Suprapubic skin (tissue), 4 donors: ENCODE data around the gene NCLN. TPM values are rescaled to one million over a fixed set of nuclear protein-coding genes. Genes with fewer than 3 reads are reported as not detected.

Experiments
- DNase-seq, 2 donors: peaks; one replicate each; pipeline ENCODE4 v3.0.0-alpha.2; 2019; ENCODE audit warnings: low spot score in 2 of 2
- H3K27ac ChIP-seq: fragments of 200-600 bp; sonication (generic); one replicate; pipeline ENCODE4 v1.5.1; 2019
- H3K27me3 ChIP-seq: fragments of 200-600 bp; sonication (generic); one replicate; pipeline ENCODE4 v1.5.1; 2019
- H3K36me3 ChIP-seq: fragments of 200-600 bp; sonication (generic); one replicate; pipeline ENCODE4 v1.5.1; 2019
- H3K4me1 ChIP-seq: fragments of 200-600 bp; sonication (generic); one replicate; pipeline ENCODE4 v1.5.1; 2019
- H3K4me3 ChIP-seq: fragments of 200-600 bp; sonication (generic); one replicate; pipeline ENCODE4 v1.5.1; 2019; ENCODE audit warnings: mild to moderate bottlenecking
- H3K9me3 ChIP-seq: fragments of 200-600 bp; sonication (generic); one replicate; pipeline ENCODE4 v1.5.1; 2019
- EP300 ChIP-seq: sonication (generic); formaldehyde crosslinking; IDR thresholded peaks from one replicate; pipeline ENCODE4 v1.6.1; 2017; ENCODE audit warnings: antibody characterized with exemption
- POLR2A ChIP-seq, 2 donors: fragments of 450-650 bp; IDR thresholded peaks; one replicate each; pipeline ENCODE4 v1.6.1; 2017; ENCODE audit warnings: antibody characterized with exemption in 2 of 2, mild to moderate bottlenecking in 2 of 2, moderate library complexity in 2 of 2
- POLR2AphosphoS5 ChIP-seq, 3 donors: sonication (generic); formaldehyde crosslinking; IDR thresholded peaks; one replicate each; pipeline ENCODE4 v1.6.1; 2017; ENCODE audit warnings: antibody characterized with exemption in 3 of 3
- WGBS: methylation state at CpG from one replicate; pipeline ENCODE4 v1.1.5; 2018; 5-methylcytosine and 5-hydroxymethylcytosine counted together
- total RNA-seq, 4 donors: library from RNA; depleted of rRNA; stranded (reverse); fragments of >200 nt; gene quantifications; one replicate each; pipeline ENCODE4 v1.1.0, GENCODE V29; 2016
- TF ChIP-seq, protein P1 (sequence below), 2 donors: fragments of 200-600 bp in 1 of 2; fragments of 450-650 bp in 1 of 2; sonication (generic) in 1 of 2; IDR thresholded peaks; one replicate each; pipeline ENCODE4 v1.5.1; 2016 to 2019; ENCODE audit warnings: antibody characterized with exemption in 2 of 2, mild to moderate bottlenecking in 1 of 2, moderate library complexity in 1 of 2

The NCLN gene
- total RNA-seq: 10 to 100 TPM; 31.1 to 66.7 (median 35.0) TPM

DNA sequence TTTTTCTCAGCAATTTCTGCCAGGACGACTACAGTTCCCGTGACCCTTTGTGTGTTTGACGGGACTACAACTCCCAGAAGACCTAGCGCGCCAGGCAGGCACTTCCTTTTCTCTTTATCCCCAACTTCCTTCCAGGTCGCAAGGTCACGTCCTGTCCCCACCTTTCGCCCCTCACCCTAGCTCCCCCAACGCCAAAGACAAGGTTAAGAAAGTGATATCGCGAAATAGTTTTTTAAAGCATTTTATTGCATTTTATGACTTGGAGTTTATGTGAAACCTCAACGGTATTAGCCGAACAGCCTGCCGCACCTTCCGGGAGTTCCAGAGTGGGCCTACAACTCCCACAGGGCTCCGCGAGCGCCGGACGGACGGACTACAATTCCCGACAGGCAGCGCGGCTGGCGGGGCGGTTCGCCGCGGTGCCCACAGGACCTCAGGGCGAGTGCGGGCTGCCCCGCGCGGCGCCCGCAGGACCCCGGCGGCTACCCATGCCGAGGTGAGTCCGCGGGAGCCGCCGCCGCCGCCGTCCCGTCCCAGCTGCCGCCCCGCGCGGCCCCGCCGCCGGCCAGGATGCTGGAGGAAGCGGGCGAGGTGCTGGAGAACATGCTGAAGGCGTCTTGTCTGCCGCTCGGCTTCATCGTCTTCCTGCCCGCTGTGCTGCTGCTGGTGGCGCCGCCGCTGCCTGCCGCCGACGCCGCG, at the start of gene NCLN:
TSS of gene NCLN (plus strand) at position 470 of the 699 bp plus-strand sequence. CDS start at position 571, 101 bp downstream.
- WGBS: 0% methylated on average over 11 of the region's 69 CpGs
- Histone ChIP-seq H3K27me3 (no peaks in the 10 kb centered on the region), H3K27ac (peak within 1 kb of the TSS; percentile 53), H3K4me3 (peak within 1 kb of the TSS; percentile 91), H3K4me1 (peaks cover 33% of the 10 kb centered on the region), H3K9me3 (no peaks in the 10 kb centered on the region), H3K36me3 (no peaks in the 10 kb centered on the region)
- peak; percentile 96 for DNase-seq
- no peak for TF ChIP-seq EP300
- no peak for TF ChIP-seq POLR2A (IDR thresholded peaks at IDR 0.05)
- TF ChIP-seq, protein P1, sequence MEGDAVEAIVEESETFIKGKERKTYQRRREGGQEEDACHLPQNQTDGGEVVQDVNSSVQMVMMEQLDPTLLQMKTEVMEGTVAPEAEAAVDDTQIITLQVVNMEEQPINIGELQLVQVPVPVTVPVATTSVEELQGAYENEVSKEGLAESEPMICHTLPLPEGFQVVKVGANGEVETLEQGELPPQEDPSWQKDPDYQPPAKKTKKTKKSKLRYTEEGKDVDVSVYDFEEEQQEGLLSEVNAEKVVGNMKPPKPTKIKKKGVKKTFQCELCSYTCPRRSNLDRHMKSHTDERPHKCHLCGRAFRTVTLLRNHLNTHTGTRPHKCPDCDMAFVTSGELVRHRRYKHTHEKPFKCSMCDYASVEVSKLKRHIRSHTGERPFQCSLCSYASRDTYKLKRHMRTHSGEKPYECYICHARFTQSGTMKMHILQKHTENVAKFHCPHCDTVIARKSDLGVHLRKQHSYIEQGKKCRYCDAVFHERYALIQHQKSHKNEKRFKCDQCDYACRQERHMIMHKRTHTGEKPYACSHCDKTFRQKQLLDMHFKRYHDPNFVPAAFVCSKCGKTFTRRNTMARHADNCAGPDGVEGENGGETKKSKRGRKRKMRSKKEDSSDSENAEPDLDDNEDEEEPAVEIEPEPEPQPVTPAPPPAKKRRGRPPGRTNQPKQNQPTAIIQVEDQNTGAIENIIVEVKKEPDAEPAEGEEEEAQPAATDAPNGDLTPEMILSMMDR (IDR thresholded peaks at IDR 0.05): no peak
- peak in 1 of 3 donors; percentile 48 for TF ChIP-seq POLR2AphosphoS5 (IDR thresholded peaks at IDR 0.05)

GRCh38 chr19:3135961-3136683, 49.6 kb upstream of the NCLN start, which contains the start of gene GNA15:
Gene GNA15 (plus strand): TSS chr19:3136033. CDS start chr19:3136451, 418 bp downstream.
- Histone ChIP-seq H3K36me3 (no peaks in the 10 kb centered on the region), H3K27ac (peak within 1 kb of the TSS; percentile 91), H3K4me1 (peaks cover 30% of the 10 kb centered on the region), H3K4me3 (peak within 1 kb of the TSS; percentile 65), H3K27me3 (no peaks in the 10 kb centered on the region), H3K9me3 (no peaks in the 10 kb centered on the region)
- DNase-seq: peak in 1 of 2 donors; percentile 72
- WGBS: 19% methylated on average over 10 of the region's 40 CpGs
- TF ChIP-seq POLR2A (IDR thresholded peaks at IDR 0.05): no peak
- TF ChIP-seq, protein P1 (IDR thresholded peaks at IDR 0.05): no peak
- TF ChIP-seq POLR2AphosphoS5 (IDR thresholded peaks at IDR 0.05): no peak
- TF ChIP-seq EP300: no peak

- H3K27ac ChIP-seq: peak overlapping the region; percentile 91
- no peak for TF ChIP-seq EP300
- TF ChIP-seq POLR2AphosphoS5 (IDR thresholded peaks at IDR 0.05): peak in 1 of 3 donors; percentile 53
These were observed 49.1 kb upstream of the NCLN start for GRCh38 chr19:3136684-3137055.

GRCh38 chr19:3137119-3137518, 48.6 kb upstream of the NCLN start:
- Histone ChIP-seq H3K4me1 (peaks cover 40% of the 10 kb centered on the region), H3K4me3 (peak overlapping the region; percentile 65), H3K36me3 (no peaks in the 10 kb centered on the region), H3K9me3 (no peaks in the 10 kb centered on the region), H3K27ac (peak overlapping the region; percentile 91), H3K27me3 (no peaks in the 10 kb centered on the region)
- TF ChIP-seq, protein P1 (IDR thresholded peaks at IDR 0.05): no peak
- TF ChIP-seq EP300 (no peak), POLR2AphosphoS5 (IDR thresholded peaks at IDR 0.05) (no peak), POLR2A (IDR thresholded peaks at IDR 0.05) (no peak)
- 21% methylated on average over 6 of the region's 7 CpGs for WGBS
- no peak for DNase-seq

More at GRCh38 chr19:3136684-3137055, 49.1 kb upstream of the NCLN start:
- H3K4me1 ChIP-seq: peaks cover 36% of the 10 kb centered on the region
- H3K9me3 ChIP-seq: no peaks in the 10 kb centered on the region
- H3K36me3 ChIP-seq: no peaks in the 10 kb centered on the region
- H3K4me3 ChIP-seq: peak overlapping the region; percentile 65
- WGBS: 41% methylated on average over 8 of the region's 16 CpGs
- no peak for DNase-seq
- H3K27me3 ChIP-seq: no peaks in the 10 kb centered on the region

- Histone ChIP-seq H3K36me3 (no peaks in the 10 kb centered on the region), H3K27ac (no peak overlapping the region), H3K4me3 (no peak overlapping the region), H3K27me3 (no peaks in the 10 kb centered on the region), H3K4me1 (peaks cover 36% of the 10 kb centered on the region), H3K9me3 (no peaks in the 10 kb centered on the region)
- DNase-seq: no peak
- WGBS: 82% methylated on average over 15 of the region's 15 CpGs
- TF ChIP-seq POLR2A (IDR thresholded peaks at IDR 0.05): no peak
- no peak for TF ChIP-seq EP300
- TF ChIP-seq, protein P1 (IDR thresholded peaks at IDR 0.05): no peak
- no peak for TF ChIP-seq POLR2AphosphoS5 (IDR thresholded peaks at IDR 0.05)
These were observed 47.5 kb upstream of the NCLN start for GRCh38 chr19:3138268-3138667.
